SK-N-SH (cell line): Measurements from ENCODE around the gene OR52E1. TPM values are rescaled to one million over a fixed set of nuclear protein-coding genes. Genes with fewer than 3 reads are reported as not detected.

Source experiments
- CTCF ChIA-PET: fragments of 300-600, 350-600 bp; formaldehyde crosslinking; extraction: SDS; loops from one replicate; lab custom pipeline; 2021; lab: Yijun Ruan, JAX
- POLR2A ChIA-PET: fragments of 350-600 bp; sonication (Branson Sonifier 250); formaldehyde crosslinking; extraction: SDS; loops from one replicate; lab custom pipeline; 2020; ENCODE audit warnings: antibody characterized with exemption, inconsistent platforms; lab: Yijun Ruan, JAX
- DNase-seq: peaks from one replicate; pipeline ENCODE4 v3.0.0; 2012
- H2AFZ ChIP-seq: fragments of 200-600 bp; sonication (generic); 2 replicates; pipeline ENCODE4 v1.8.1; 2016; ENCODE audit warnings: antibody characterized with exemption, mild to moderate bottlenecking, low read depth
- H3F3A ChIP-seq: fragments of 200-600 bp; sonication (generic); replicated peaks from 2 replicates; pipeline ENCODE3; 2016; ENCODE audit warnings: antibody characterized with exemption, mild to moderate bottlenecking; ENCODE audit not compliant: insufficient read depth
- H3K27ac ChIP-seq, 2 experiments: fragments of 200-500 bp in 1 of 2; fragments of 200-600 bp in 1 of 2; sonication (Bioruptor generic) in 1 of 2; sonication (generic), shearing (Covaris generic) in 1 of 2; 2 replicates each; pipeline versions ENCODE4 v1.5.1 to v1.6.1; 2014 to 2016; ENCODE audit warnings: low read depth in 2 of 2, inconsistent platforms in 1 of 2, low read length in 1 of 2, mild to moderate bottlenecking in 1 of 2, mixed read lengths in 1 of 2
- H3K27me3 ChIP-seq: fragments of 200-600 bp; sonication (generic), shearing (Covaris generic); 2 replicates; pipeline ENCODE4 v1.6.1; 2016; ENCODE audit warnings: mixed run types; ENCODE audit not compliant: insufficient read depth
- H3K36me3 ChIP-seq, 2 experiments: fragments of 200-500 bp in 1 of 2; fragments of 200-600 bp in 1 of 2; sonication (Bioruptor generic) in 1 of 2; sonication (generic) in 1 of 2; replicated peaks in 1 of 2; 2 replicates each; pipeline versions ENCODE3 to v1.5.1; 2014 to 2016; ENCODE audit warnings: low read length in 1 of 2, mild to moderate bottlenecking in 1 of 2; ENCODE audit not compliant: insufficient read depth in 2 of 2, control insufficient read depth in 1 of 2
- H3K4me1 ChIP-seq, 2 experiments: fragments of 200-500 bp in 1 of 2; fragments of 200-600 bp in 1 of 2; sonication (Bioruptor generic) in 1 of 2; sonication (generic), shearing (Covaris generic) in 1 of 2; 2 replicates each; pipeline versions ENCODE4 v1.5.1 to v1.6.1; 2014 to 2016; ENCODE audit warnings: low read depth in 1 of 2, low read length in 1 of 2, mixed run types in 1 of 2; ENCODE audit not compliant: insufficient read depth in 2 of 2, control insufficient read depth in 1 of 2
- H3K4me2 ChIP-seq: fragments of 200-600 bp; sonication (generic), shearing (Covaris generic); 2 replicates; pipeline ENCODE4 v1.6.1; 2017; ENCODE audit warnings: mixed run types
- H3K4me3 ChIP-seq, 2 experiments: fragments of 200-500 bp in 1 of 2; fragments of 200-600 bp in 1 of 2; sonication (Bioruptor generic) in 1 of 2; sonication (generic), shearing (Covaris generic) in 1 of 2; 2 replicates each; pipeline versions ENCODE4 v1.5.1 to v1.8.1; 2014 to 2016; ENCODE audit warnings: low read depth in 2 of 2, inconsistent platforms in 1 of 2, low read length in 1 of 2, mild to moderate bottlenecking in 1 of 2, mixed read lengths in 1 of 2, moderate library complexity in 1 of 2
- H3K79me2 ChIP-seq: fragments of 200-600 bp; sonication (generic); 2 replicates; pipeline ENCODE4 v1.8.1; 2017; ENCODE audit warnings: mild to moderate bottlenecking; ENCODE audit not compliant: insufficient read depth
- H3K9ac ChIP-seq: fragments of 200-600 bp; sonication (generic); 2 replicates; pipeline ENCODE4 v1.6.1; 2017; ENCODE audit warnings: mixed run types
- H3K9me2 ChIP-seq: fragments of 200-600 bp; sonication (generic); 2 replicates; pipeline ENCODE4 v1.6.1; 2017; ENCODE audit warnings: mixed run types
- H3K9me3 ChIP-seq: fragments of 200-600 bp; sonication (generic); 2 replicates; pipeline ENCODE4 v1.6.1; 2017; ENCODE audit warnings: mixed run types, mild to moderate bottlenecking, moderate library complexity
- H4K20me1 ChIP-seq: fragments of 200-600 bp; sonication (generic); 2 replicates; pipeline ENCODE4 v1.6.1; 2017; ENCODE audit warnings: mild to moderate bottlenecking, mixed run types; ENCODE audit not compliant: insufficient read depth
- EP300 ChIP-seq, 2 experiments: IDR thresholded peaks; 2 replicates each; pipeline versions ENCODE4 v1.4.0 to v1.6.1; 2012; ENCODE audit warnings: borderline replicate concordance in 1 of 2, low read depth in 1 of 2, low read length in 1 of 2
- EZH2phosphoT487 ChIP-seq: fragments of 200-600 bp; sonication (generic); IDR thresholded peaks from 2 replicates; pipeline ENCODE4 v1.6.1; 2017; ENCODE audit warnings: low read depth, mixed run types, mild to moderate bottlenecking, antibody characterized with exemption, moderate library complexity, borderline replicate concordance
- GABPA ChIP-seq: IDR thresholded peaks from 2 replicates; pipeline ENCODE4 v1.4.0; 2012; ENCODE audit warnings: low read depth, mild to moderate bottlenecking
- GATA2 ChIP-seq: sonication (generic); formaldehyde crosslinking; IDR thresholded peaks from 2 replicates; pipeline ENCODE4 v1.5.0; 2020; ENCODE audit warnings: mild to moderate bottlenecking, missing genetic modification reagents
- JUND ChIP-seq: IDR thresholded peaks from 2 replicates; pipeline ENCODE4 v1.4.0; 2012
- NFIC ChIP-seq: IDR thresholded peaks from 2 replicates; pipeline ENCODE4 v1.4.0; 2012; ENCODE audit warnings: borderline replicate concordance
- RCOR1 ChIP-seq: fragments of 150-350 bp; IDR thresholded peaks from 2 replicates; pipeline ENCODE4 v1.6.1; 2017; ENCODE audit warnings: antibody characterized with exemption, low read length
- RFX5 ChIP-seq: IDR thresholded peaks from 2 replicates; pipeline ENCODE4 v1.6.1; 2012; ENCODE audit warnings: mild to moderate bottlenecking, improper control_type of control experiment, low read length
- SMC3 ChIP-seq: IDR thresholded peaks from 2 replicates; pipeline ENCODE4 v1.6.1; 2012; ENCODE audit warnings: low read depth, low read length, improper control_type of control experiment
- TAF1 ChIP-seq: IDR thresholded peaks from 2 replicates; pipeline ENCODE4 v1.6.1; 2012; ENCODE audit warnings: low read depth, mild to moderate bottlenecking, low read length, moderate library complexity, borderline replicate concordance
- TCF12 ChIP-seq: IDR thresholded peaks from 2 replicates; pipeline ENCODE4 v1.4.0; 2012
- TEAD4 ChIP-seq: IDR thresholded peaks from 2 replicates; pipeline ENCODE4 v1.4.0; 2012; ENCODE audit warnings: mild to moderate bottlenecking, borderline replicate concordance; ENCODE audit not compliant: insufficient read depth
- YY1 ChIP-seq: IDR thresholded peaks from 2 replicates; pipeline ENCODE4 v1.4.0; 2012; ENCODE audit warnings: low read depth, mild to moderate bottlenecking
- WGBS: methylation state at CpG from one replicate; pipeline ENCODE4 v1.1.6; 2017; ENCODE audit warnings: low lambda C conversion rate; 5-methylcytosine and 5-hydroxymethylcytosine counted together
- polyA plus RNA-seq, 3 experiments: library from polyadenylated mRNA; depleted of rRNA; stranded (reverse); fragments of >200 nt; gene quantifications; 2 replicates each; pipeline ENCODE4 v1.2.3, GENCODE V29; 2012
- TF ChIP-seq, protein P1 (sequence below): IDR thresholded peaks from 2 replicates; pipeline ENCODE4 v1.6.1; 2012; ENCODE audit warnings: mild to moderate bottlenecking, low read depth, low read length, moderate library complexity
- TF ChIP-seq, protein P2 (sequence below): IDR thresholded peaks from 2 replicates; pipeline ENCODE4 v1.4.0; 2012; ENCODE audit warnings: low read depth
- TF ChIP-seq, protein P3 (sequence below): IDR thresholded peaks from 2 replicates; pipeline ENCODE4; 2012
- TF ChIP-seq, protein P4 (sequence below): fragments of 200-600 bp; sonication (generic); IDR thresholded peaks from 2 replicates; pipeline ENCODE4 v1.6.1; 2017; ENCODE audit warnings: antibody characterized with exemption, mild to moderate bottlenecking, moderate library complexity

The OR52E1 gene
- polyA plus RNA-seq (2012; rRNA removed), result not detected in 2 replicates
- polyA plus RNA-seq (2012; cell fraction: cytosol; rRNA removed), result not detected in 2 replicates
- not detected in 2 replicates for polyA plus RNA-seq (2012; cell fraction: nucleus; rRNA removed)

DNA sequence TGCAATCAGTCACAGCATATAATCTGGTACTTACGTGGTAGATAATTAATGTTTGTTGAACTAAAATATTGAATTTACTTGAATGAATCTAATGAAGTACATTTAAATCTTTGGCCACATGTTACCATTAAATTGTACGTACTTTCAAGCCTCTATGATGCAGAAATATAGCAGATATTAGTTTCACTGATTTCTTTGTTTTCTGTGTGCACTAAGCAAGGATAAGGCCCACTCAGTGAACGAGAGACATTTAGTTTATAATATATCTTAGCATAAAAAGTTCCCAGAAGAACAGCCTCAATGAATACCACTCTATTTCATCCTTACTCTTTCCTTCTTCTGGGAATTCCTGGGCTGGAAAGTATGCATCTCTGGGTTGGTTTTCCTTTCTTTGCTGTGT lies at the start of gene OR52E1:
Gene OR52E1 (plus strand): TSS at position 301 of the 400 bp plus-strand sequence.
- H3K9me2 ChIP-seq, result no peaks in the 10 kb centered on the region
- no peaks in the 10 kb centered on the region for H3F3A ChIP-seq
- H4K20me1 ChIP-seq, result no peaks in the 10 kb centered on the region
- no peak within 1 kb of the TSS for H3K4me3 ChIP-seq
- H3K4me1 ChIP-seq, result no peaks in the 10 kb centered on the region
- no peaks in the 10 kb centered on the region for H3K79me2 ChIP-seq
- no peak for DNase-seq
- no peak for TF ChIP-seq TEAD4
- no peak for TF ChIP-seq RCOR1
- TF ChIP-seq EZH2phosphoT487, result no peak
- no peak for TF ChIP-seq SMC3
- TF ChIP-seq GABPA, result no peak
- TF ChIP-seq YY1, result no peak
- TF ChIP-seq EP300 (IDR thresholded peaks at IDR 0.05; ENCODE audit: borderline replicate concordance in 1 of 2, low read depth in 1 of 2, low read length in 1 of 2), result no peak
- no peak for TF ChIP-seq RFX5
- TF ChIP-seq, protein P1, sequence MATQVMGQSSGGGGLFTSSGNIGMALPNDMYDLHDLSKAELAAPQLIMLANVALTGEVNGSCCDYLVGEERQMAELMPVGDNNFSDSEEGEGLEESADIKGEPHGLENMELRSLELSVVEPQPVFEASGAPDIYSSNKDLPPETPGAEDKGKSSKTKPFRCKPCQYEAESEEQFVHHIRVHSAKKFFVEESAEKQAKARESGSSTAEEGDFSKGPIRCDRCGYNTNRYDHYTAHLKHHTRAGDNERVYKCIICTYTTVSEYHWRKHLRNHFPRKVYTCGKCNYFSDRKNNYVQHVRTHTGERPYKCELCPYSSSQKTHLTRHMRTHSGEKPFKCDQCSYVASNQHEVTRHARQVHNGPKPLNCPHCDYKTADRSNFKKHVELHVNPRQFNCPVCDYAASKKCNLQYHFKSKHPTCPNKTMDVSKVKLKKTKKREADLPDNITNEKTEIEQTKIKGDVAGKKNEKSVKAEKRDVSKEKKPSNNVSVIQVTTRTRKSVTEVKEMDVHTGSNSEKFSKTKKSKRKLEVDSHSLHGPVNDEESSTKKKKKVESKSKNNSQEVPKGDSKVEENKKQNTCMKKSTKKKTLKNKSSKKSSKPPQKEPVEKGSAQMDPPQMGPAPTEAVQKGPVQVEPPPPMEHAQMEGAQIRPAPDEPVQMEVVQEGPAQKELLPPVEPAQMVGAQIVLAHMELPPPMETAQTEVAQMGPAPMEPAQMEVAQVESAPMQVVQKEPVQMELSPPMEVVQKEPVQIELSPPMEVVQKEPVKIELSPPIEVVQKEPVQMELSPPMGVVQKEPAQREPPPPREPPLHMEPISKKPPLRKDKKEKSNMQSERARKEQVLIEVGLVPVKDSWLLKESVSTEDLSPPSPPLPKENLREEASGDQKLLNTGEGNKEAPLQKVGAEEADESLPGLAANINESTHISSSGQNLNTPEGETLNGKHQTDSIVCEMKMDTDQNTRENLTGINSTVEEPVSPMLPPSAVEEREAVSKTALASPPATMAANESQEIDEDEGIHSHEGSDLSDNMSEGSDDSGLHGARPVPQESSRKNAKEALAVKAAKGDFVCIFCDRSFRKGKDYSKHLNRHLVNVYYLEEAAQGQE, result no peak
- TF ChIP-seq TAF1, result no peak
- H2AFZ ChIP-seq, result no peak within 1 kb of the TSS
- POLR2A ChIA-PET, result no interaction called here
- H3K27ac ChIP-seq, result no peak within 1 kb of the TSS
- 2% methylated on average over 3 of the region's 3 CpGs for WGBS
- no peak within 1 kb of the TSS for H3K9ac ChIP-seq
- CTCF ChIA-PET, result no interaction called here
- H3K9me3 ChIP-seq, result no peaks in the 10 kb centered on the region
- no peak within 1 kb of the TSS for H3K4me2 ChIP-seq
- no peaks in the 10 kb centered on the region for H3K27me3 ChIP-seq
- no peaks in the 10 kb centered on the region for H3K36me3 ChIP-seq

DNA sequence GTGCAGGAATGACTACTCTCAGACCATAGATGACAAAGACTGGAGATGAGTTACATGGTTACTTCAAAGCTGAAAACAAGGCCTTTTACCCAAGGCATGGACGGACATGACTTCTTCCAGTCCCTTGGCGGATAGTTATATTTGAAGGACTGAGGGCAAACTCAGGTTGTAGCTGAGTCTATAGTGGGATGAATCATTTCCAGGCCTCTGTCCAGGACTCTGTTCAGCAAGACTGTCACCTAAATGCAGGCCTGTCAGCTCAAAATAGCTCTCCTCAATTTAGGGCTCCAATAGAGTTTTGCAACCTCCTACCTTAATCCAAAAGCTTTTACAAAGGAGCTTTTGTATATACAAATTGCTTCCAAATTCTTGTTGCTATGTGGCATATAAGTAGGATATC lies 47.4 kb upstream of the OR52E1 start:
- Histone ChIP-seq H3K9ac (no peak overlapping the region), H3K27me3 (no peaks in the 10 kb centered on the region), H3K79me2 (no peaks in the 10 kb centered on the region), H2AFZ (no peak overlapping the region), H3K4me2 (no peak overlapping the region), H3K4me3 (no peak overlapping the region), H4K20me1 (no peaks in the 10 kb centered on the region), H3F3A (no peaks in the 10 kb centered on the region), H3K27ac (no peak overlapping the region), H3K9me3 (no peaks in the 10 kb centered on the region), H3K9me2 (no peaks in the 10 kb centered on the region), H3K36me3 (no peaks in the 10 kb centered on the region), H3K4me1 (no peaks in the 10 kb centered on the region)
- WGBS, result 0% methylated on average over 2 of the region's 2 CpGs
- ChIA-PET POLR2A (no interaction called here), CTCF (no interaction called here)
- no peak for TF ChIP-seq GATA2 (CRISPR knock-in tag)
- no peak for TF ChIP-seq JUND
- TF ChIP-seq, protein P2, sequence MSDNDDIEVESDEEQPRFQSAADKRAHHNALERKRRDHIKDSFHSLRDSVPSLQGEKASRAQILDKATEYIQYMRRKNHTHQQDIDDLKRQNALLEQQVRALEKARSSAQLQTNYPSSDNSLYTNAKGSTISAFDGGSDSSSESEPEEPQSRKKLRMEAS, result no peak
- TF ChIP-seq, protein P3, sequence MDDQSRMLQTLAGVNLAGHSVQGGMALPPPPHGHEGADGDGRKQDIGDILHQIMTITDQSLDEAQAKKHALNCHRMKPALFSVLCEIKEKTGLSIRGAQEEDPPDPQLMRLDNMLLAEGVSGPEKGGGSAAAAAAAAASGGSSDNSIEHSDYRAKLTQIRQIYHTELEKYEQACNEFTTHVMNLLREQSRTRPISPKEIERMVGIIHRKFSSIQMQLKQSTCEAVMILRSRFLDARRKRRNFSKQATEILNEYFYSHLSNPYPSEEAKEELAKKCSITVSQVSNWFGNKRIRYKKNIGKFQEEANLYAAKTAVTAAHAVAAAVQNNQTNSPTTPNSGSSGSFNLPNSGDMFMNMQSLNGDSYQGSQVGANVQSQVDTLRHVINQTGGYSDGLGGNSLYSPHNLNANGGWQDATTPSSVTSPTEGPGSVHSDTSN, result no peak
- TF ChIP-seq, protein P4, sequence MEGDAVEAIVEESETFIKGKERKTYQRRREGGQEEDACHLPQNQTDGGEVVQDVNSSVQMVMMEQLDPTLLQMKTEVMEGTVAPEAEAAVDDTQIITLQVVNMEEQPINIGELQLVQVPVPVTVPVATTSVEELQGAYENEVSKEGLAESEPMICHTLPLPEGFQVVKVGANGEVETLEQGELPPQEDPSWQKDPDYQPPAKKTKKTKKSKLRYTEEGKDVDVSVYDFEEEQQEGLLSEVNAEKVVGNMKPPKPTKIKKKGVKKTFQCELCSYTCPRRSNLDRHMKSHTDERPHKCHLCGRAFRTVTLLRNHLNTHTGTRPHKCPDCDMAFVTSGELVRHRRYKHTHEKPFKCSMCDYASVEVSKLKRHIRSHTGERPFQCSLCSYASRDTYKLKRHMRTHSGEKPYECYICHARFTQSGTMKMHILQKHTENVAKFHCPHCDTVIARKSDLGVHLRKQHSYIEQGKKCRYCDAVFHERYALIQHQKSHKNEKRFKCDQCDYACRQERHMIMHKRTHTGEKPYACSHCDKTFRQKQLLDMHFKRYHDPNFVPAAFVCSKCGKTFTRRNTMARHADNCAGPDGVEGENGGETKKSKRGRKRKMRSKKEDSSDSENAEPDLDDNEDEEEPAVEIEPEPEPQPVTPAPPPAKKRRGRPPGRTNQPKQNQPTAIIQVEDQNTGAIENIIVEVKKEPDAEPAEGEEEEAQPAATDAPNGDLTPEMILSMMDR, result no peak
- TF ChIP-seq NFIC, result no peak
- TF ChIP-seq TCF12, result no peak
- no peak for DNase-seq
